Retinal pigment epithelial cell (primary cell): Measurements from ENCODE around the gene POLR2F.

Source experiments
- DNase-seq: peaks from one replicate; pipeline ENCODE4 v3.0.0-alpha.2; 2010; ENCODE audit warnings: low read depth
- H3K4me3 ChIP-seq: 2 replicates; pipeline ENCODE4 v1.5.1; 2011; ENCODE audit warnings: mild to moderate bottlenecking, low read length, control low read depth, moderate library complexity
- TF ChIP-seq, protein P1 (sequence below): conservative IDR thresholded peaks from 2 replicates; pipeline ENCODE4 v1.5.1; 2011; ENCODE audit warnings: low read depth, low read length, control low read depth, inconsistent platforms

POLR2F gene

DNA sequence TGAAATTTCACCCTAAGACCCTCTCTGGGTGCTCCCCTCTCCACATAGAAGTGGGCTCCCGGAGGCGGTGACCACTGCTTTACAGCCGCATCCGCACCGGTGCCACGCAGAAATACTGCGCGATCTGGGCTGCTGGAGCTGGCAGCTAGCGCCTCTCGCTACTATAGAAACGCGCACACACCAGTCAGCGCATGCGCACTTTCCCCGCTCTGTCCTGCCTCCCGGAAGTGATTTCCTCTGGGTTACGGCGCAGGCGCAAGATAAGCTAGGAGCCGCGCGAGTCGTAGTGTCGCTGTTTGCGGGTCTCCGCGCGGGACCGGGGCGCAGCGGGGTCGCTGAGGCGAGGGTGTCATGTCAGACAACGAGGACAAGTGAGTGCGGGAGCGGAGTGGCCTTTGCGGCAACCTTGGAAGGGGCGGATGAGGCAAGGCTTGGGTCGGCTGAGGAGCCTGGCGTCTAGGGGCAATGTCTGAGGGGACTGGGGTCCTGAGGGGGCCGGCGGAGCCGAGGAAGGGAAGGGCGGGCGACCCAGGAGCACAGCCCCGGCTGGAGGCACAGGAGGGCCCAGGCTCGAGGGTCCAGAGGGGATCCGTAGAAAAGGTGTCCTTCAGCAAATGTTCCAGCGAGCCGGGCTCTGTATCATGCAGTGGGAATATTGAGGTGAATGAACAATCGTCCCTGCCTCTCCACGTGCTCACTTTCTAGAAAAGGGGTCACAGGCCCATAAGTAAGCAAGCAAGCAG is at the start of gene POLR2F, which contains the start of gene C22orf23:
Gene POLR2F, plus strand, starts transcription at position 263 of the 743 bp plus-strand sequence. Its CDS starts 89 bp downstream, at position 352.
Gene C22orf23, minus strand, starts transcription at position 165 of the 743 bp plus-strand sequence. CDS start 452 bp downstream, outside the sequence.
- peak; percentile 74 for DNase-seq
- peak within 1 kb of the TSS; percentile 98 for H3K4me3 ChIP-seq
- TF ChIP-seq, protein P1, sequence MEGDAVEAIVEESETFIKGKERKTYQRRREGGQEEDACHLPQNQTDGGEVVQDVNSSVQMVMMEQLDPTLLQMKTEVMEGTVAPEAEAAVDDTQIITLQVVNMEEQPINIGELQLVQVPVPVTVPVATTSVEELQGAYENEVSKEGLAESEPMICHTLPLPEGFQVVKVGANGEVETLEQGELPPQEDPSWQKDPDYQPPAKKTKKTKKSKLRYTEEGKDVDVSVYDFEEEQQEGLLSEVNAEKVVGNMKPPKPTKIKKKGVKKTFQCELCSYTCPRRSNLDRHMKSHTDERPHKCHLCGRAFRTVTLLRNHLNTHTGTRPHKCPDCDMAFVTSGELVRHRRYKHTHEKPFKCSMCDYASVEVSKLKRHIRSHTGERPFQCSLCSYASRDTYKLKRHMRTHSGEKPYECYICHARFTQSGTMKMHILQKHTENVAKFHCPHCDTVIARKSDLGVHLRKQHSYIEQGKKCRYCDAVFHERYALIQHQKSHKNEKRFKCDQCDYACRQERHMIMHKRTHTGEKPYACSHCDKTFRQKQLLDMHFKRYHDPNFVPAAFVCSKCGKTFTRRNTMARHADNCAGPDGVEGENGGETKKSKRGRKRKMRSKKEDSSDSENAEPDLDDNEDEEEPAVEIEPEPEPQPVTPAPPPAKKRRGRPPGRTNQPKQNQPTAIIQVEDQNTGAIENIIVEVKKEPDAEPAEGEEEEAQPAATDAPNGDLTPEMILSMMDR, result no peak

DNA sequence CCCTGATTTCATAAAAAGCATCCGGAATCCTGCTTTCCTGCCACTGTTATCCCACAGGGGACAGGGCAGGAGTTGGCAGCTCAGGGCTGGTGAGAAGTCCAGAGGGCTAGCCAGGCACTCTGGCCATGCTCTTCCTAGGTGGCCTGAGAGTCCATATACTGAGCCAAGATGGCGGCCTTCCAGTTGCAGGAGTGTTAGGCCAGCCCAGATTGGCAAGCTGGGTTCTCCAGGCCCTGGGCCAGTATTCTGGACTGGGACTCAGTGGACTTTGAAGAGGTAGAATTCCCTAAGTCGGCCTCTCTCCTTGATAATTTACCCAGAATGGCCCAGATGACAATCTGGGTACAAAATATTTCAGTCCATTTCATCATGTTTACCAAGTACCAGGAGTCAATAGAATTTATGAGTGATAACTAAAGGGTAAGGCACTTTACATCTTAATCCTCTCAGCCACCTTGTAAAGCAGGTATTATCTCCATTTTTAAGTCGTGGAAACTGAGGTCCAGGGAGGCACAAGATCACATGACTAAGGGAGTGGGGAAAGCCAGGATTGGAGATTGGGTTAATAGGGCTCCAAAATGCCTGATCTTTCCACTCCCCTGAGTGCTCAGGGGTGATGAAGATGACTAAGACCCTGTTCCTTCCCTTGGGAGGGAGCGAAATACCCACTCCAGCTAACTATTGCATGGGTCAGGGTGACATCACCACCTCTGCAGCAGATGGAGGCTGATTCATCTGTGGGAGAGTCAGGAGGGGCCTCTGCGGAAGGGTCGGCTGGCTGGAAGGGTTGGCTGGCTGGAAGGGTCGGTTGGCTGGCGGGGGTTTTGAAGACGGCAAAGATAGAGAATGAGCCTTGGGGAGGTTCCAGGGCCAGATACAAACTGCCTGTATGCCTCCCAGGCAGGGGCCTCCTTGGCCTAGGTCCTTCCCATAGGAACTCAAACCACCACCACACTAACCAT is 48.6 kb upstream of the POLR2F start:
- DNase-seq, result peak; percentile 80
- no peak overlapping the region for H3K4me3 ChIP-seq
- TF ChIP-seq, protein P1, result no peak

DNA sequence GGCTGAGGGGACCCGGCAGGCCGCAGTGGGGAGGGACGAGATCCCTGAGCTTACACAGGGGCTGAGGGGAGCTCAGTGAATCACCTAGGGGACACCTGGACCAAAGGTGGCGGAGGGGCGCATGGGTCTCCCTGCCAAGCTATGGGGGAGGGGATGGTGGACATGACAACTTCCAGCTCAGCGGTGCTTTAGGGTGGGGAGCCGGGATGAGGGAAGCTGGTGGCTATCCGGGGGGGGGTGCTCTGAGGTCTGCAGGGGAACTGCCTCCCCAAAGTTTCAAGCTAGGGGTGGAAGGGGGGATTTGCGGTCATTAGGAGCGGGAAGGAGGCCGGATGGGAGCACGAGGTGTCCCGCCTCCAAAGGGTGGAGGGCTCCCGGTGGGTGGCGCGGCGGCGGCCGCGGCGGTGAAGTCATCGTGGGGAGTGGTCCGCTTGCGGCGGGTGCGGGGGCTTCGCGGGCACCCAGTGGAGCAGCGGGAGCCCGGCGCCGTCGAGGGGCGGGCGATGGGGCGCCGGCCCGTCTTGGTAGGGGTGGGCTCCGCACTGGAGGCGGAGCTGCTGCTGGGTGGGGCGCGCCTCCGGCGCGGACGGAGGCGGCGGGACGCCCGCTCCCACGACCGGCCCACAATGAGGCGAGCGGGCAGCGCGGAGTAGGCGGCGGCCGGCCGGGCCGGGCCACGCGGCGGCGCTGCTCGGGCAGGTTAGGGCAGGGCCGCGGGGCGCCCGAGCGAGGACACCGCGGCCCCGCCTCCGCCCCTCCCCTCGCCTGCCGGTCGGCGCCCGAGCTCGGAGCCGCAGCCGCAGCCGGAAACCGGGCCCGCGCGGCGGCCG is 47.8 kb upstream of the POLR2F start, which contains the start of gene MICALL1:
Gene MICALL1, plus strand, starts transcription at position 764 of the 830 bp plus-strand sequence. CDS start 126 bp downstream, outside the sequence.
- TF ChIP-seq, protein P1, result no peak
- H3K4me3 ChIP-seq, result peak within 1 kb of the TSS; percentile 77
- no peak for DNase-seq

DNA sequence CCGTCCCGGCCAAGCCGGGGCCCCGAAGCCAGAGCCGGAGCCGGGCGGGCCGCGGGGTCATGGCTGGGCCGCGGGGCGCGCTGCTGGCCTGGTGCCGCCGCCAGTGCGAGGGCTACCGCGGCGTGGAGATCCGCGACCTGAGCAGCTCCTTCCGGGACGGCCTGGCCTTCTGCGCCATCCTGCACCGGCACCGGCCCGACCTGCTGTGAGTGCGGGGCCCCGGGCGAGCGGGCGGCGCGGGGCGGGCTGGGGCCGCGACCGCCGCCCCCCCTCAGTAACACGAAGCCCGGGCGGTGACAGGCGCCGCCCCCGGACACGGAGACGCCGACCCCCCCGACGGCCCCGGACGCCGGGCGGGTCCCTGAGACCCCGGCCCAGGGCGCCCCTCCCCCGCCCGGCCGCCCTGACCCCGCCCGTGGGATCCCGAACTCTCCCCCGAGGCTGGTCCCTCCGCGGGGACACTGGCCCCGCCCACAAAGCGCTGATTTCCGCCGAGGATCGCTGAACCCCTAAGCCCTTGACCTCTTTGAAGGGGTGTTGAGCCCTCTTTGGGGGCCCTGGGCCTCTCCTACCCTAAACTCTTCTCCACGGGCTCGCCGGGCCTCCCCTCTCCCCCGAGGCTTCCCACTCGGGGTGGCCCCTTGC is 47.0 kb upstream of the POLR2F start:
- TF ChIP-seq, protein P1, result no peak
- peak overlapping the region; percentile 77 for H3K4me3 ChIP-seq
- DNase-seq, result no peak

DNA sequence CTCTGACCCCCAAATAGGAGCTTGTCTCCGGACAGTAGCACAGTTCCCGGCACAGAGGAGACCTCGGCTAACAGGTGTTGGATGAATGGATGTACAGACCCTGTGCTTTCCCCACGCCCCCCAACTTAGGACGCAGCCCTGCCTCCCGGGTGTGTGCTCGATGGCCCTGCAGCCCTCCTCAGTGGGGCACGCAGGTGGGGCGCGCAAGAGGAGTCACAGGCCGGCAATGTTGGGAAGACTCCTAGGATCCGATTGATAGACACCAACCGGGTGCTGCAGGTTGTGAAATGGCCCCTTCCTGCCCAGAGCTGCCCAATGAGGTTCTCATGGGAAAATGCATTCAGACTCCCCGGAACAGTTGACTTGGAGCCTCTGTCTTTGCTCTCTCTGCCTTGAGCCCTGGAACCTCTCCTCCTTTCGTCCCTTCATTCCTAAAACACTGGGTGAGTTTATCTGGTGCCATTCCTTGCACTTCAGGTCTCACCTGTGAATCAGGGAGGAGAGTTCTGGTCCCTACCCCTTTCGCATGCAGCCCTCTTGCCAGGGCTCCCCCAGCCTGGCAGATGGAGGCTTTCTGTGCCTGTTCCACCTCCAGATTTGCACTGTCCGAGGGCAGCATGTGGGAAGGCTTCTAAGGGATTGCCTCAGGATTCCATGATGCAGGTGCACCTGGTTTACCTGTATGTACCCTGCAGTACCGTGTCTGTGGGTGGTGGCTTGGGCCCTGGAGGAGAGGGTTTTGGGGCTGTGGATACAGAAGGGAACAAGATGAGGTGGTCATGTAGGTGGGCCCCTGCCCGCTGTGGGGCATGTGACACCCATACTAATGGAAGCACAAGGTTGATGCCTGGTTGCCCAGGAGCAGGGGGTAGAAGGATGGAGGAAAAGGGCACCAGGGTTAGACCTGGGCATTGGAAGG is 46.2 kb upstream of the POLR2F start:
- TF ChIP-seq, protein P1, result no peak
- peak overlapping the region; percentile 77 for H3K4me3 ChIP-seq
- DNase-seq, result no peak
